Hematopoietic multipotent progenitor cell (in vitro differentiated cells): ENCODE results near the gene CTXN1. TPM values are rescaled to one million over a fixed set of nuclear protein-coding genes. Genes with fewer than 3 reads are reported as not detected.
"Not testable (repeated sequence)": the region's sequence is repeated elsewhere in the genome, so short reads cannot be mapped to it uniquely, and the experiment has no call there.

Source experiments
- DNase-seq, 3 donors: peaks; one replicate each; pipeline ENCODE4 v3.0.0-alpha.2; 2011 to 2015; ENCODE audit warnings: low read depth in 2 of 3, low spot score in 2 of 3
- total RNA-seq: library from RNA; depleted of rRNA; stranded (reverse); fragments of >200 nt; gene quantifications from one replicate; pipeline ENCODE4 v1.2.3, GENCODE V29; 2012

The CTXN1 gene
- total RNA-seq, 1 donor = 1.9 TPM

GRCh38 chr19:7947939-7948338, 22.0 kb upstream of the CTXN1 start:
- no peak for DNase-seq

- peak; percentile 80 to 95 (median 87) for DNase-seq
Observed at GRCh38 chr19:7944177-7944761, 18.3 kb upstream of the CTXN1 start.

- DNase-seq = peak; percentile 91 to 100 (median 99)
Observed at GRCh38 chr19:7943444-7944176, 17.7 kb upstream of the CTXN1 start, which contains the start of gene TIMM44. Gene TIMM44 (minus strand): TSS chr19:7943666. CDS start chr19:7943651, 15 bp downstream.

- no peak for DNase-seq
Observed at GRCh38 chr19:7942981-7943443, 17.1 kb upstream of the CTXN1 start.

GRCh38 chr19:7941895-7942596, 16.1 kb upstream of the CTXN1 start:
- DNase-seq = no peak

GRCh38 chr19:7940841-7941240, 14.9 kb upstream of the CTXN1 start:
- DNase-seq = no peak

GRCh38 chr19:7934766-7935165, 8.8 kb upstream of the CTXN1 start:
- DNase-seq = no peak

- DNase-seq = no peak
Observed at GRCh38 chr19:7933828-7934725, 8.1 kb upstream of the CTXN1 start.

GRCh38 chr19:7933411-7933810, 7.5 kb upstream of the CTXN1 start:
- no peak for DNase-seq

- no peak for DNase-seq
Observed at GRCh38 chr19:7932930-7933300, 7.0 kb upstream of the CTXN1 start.

GRCh38 chr19:7932276-7932929, 6.5 kb upstream of the CTXN1 start:
- no peak for DNase-seq

GRCh38 chr19:7931221-7932061, 5.5 kb upstream of the CTXN1 start:
- no peak for DNase-seq

GRCh38 chr19:7930765-7931164, 4.8 kb upstream of the CTXN1 start:
- DNase-seq = no peak

GRCh38 chr19:7930030-7930429, 4.1 kb upstream of the CTXN1 start:
- not testable (repeated sequence) for DNase-seq

- peak in 2 of 3 donors; percentile 92 to 95 for DNase-seq
Observed at GRCh38 chr19:7928741-7929701, 3.1 kb upstream of the CTXN1 start.

GRCh38 chr19:7928334-7928706, 2.4 kb upstream of the CTXN1 start:
- DNase-seq = no peak

GRCh38 chr19:7927605-7928333, 1.8 kb upstream of the CTXN1 start:
- no peak for DNase-seq
